ENCODE measurements around the gene DEPDC5.

The DEPDC5 gene

DNA sequence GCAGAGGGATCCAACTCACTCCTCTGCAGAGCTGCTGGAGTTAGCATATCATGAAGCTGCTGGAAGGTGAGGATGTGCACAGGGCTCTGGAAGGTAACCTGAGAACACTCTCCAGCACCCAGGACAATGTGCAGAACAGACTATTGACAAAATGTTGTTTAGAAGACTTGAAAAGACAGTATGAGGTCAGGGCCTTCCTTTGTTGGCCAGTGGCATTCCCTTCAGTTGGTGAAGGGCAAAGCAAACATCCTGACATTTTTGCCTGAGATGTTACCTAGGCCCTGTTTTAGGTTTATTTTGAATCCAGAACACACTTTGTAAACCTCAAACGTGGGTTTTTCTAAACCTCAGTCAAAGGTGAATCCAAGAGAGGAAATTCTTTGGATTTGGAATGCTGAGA is 67.8 kb downstream of the DEPDC5 start:
- DNase-seq (ENCODE audit: insufficient read length) (no peak), FAIRE-seq (no peak)
- TF ChIP-seq POLR2A (IDR thresholded peaks at IDR 0.05; ENCODE audit: low read depth, low read length) = no peak
- no peak for TF ChIP-seq POLR2AphosphoS5 (IDR thresholded peaks at IDR 0.05; ENCODE audit: low read depth, low read length)
- no peak for TF ChIP-seq TAF1 (IDR thresholded peaks at IDR 0.05; ENCODE audit: borderline replicate concordance, low read depth, low read length)

DNA sequence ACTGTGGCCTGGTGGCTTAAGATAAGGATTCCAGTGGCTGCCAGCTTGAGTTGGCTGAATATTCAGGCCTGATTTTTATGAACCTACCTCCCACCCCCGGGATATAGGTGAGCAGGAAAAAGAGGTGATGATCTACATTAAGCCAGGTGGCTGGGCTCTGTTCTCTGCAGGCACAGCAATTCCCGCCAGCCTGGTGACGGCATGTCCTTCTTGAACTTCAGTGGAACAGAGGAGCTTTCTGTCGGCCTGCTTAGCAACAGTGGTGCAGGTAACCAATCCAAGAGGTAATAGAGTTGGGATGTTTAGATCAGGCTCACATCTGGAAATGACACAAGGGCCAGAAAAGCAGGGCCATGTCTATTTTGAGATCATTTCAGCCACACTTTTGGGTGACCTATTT is 68.7 kb downstream of the DEPDC5 start:
- FAIRE-seq (no peak), DNase-seq (ENCODE audit: insufficient read length) (no peak)
- TF ChIP-seq POLR2A (IDR thresholded peaks at IDR 0.05; ENCODE audit: low read depth, low read length) = no peak
- no peak for TF ChIP-seq POLR2AphosphoS5 (IDR thresholded peaks at IDR 0.05; ENCODE audit: low read depth, low read length)
- TF ChIP-seq TAF1 (IDR thresholded peaks at IDR 0.05; ENCODE audit: borderline replicate concordance, low read depth, low read length) = no peak

DNA sequence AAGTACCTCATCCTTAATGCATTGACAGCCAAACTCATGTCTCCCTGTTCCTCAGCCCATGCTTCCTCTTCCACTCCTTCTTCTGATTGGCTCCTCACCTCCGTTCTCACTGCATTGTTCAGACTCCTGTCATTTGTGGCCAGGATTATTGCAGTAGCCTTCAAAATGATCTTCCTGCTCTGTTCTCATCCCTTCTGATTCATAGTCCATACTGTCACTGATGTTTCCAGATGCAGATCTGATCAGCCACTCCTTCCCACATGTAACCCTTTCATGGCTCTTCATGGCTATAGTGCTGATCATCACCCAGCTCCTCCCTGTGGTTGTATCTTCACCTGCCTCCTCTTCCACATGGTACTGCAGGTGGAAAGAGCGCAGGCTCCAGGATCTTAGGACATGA is 71.7 kb downstream of the DEPDC5 start:
- FAIRE-seq = no peak
- TF ChIP-seq POLR2A (IDR thresholded peaks at IDR 0.05; ENCODE audit: low read depth, low read length) (no peak), POLR2AphosphoS5 (IDR thresholded peaks at IDR 0.05; ENCODE audit: low read depth, low read length) (no peak), TAF1 (IDR thresholded peaks at IDR 0.05; ENCODE audit: borderline replicate concordance, low read depth, low read length) (no peak)
- no peak for DNase-seq (ENCODE audit: insufficient read length)

DNA sequence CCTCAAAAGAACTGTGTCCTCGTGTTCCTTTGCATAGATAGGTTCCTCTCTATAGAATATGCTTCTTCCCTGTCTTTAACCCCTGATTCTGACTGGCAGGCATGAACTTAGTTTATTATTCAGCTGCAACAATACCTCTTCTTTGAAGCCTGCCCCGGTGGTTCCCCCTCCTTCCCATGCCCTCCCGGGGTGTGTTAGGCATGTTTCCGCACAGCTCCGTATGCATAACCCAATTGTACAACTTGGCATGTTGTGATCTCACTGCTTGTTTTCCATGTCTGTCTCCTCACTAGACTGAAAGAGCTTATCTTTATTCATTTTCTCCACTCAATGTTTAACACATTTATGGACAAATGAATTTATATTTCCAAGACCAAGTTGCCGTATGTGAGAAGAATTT is 72.6 kb downstream of the DEPDC5 start:
- TF ChIP-seq POLR2A (IDR thresholded peaks at IDR 0.05; ENCODE audit: low read depth, low read length) = no peak
- no peak for TF ChIP-seq TAF1 (IDR thresholded peaks at IDR 0.05; ENCODE audit: borderline replicate concordance, low read depth, low read length)
- no peak for TF ChIP-seq POLR2AphosphoS5 (IDR thresholded peaks at IDR 0.05; ENCODE audit: low read depth, low read length)
- FAIRE-seq = no peak
- no peak for DNase-seq (ENCODE audit: insufficient read length)

DNA sequence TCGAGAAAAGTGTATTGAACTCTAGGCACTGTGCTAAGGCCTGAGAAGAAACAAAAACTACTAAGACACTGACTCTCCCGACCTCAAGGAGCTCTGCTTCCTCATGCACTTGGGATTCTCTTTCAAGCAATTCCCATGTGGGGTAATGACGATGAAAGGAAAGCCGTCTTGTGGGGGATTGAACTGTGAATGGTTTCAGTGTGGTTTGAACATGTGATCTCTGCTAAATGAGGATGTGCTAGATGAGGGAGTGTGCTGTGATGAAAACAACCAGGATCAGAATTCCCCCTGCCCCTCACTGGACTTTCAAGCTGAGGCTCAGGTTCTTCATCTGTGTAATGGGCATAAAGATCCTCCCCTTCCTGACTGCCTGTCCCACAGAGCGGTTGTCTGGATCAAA is 74.9 kb downstream of the DEPDC5 start:
- no peak for DNase-seq (ENCODE audit: insufficient read length)
- TF ChIP-seq POLR2A (IDR thresholded peaks at IDR 0.05; ENCODE audit: low read depth, low read length) (no peak), TAF1 (IDR thresholded peaks at IDR 0.05; ENCODE audit: borderline replicate concordance, low read depth, low read length) (no peak), POLR2AphosphoS5 (IDR thresholded peaks at IDR 0.05; ENCODE audit: low read depth, low read length) (no peak)
- FAIRE-seq = peak; percentile 38

DNA sequence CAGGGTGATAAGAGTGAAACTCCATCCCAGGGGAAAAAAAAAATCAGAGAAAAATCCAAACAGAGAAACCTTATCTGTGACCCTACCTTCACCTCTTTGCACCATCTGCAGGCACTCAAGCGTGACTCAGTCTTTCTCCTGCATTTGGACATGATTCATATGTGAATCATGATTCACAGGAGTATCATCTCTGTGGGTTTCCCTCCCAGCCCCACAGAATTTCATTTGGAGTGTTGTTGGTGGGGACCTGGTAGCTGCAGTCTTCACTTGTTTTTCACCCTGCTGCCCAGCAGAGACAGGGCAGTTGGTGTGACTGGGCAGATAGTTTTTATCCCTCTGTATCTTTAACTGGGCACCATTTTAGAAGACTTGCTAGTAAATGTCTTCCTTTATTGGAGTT is 75.7 kb downstream of the DEPDC5 start:
- TF ChIP-seq TAF1 (IDR thresholded peaks at IDR 0.05; ENCODE audit: borderline replicate concordance, low read depth, low read length) = no peak
- no peak for TF ChIP-seq POLR2A (IDR thresholded peaks at IDR 0.05; ENCODE audit: low read depth, low read length)
- no peak for TF ChIP-seq POLR2AphosphoS5 (IDR thresholded peaks at IDR 0.05; ENCODE audit: low read depth, low read length)
- FAIRE-seq (peak; percentile 64), DNase-seq (ENCODE audit: insufficient read length) (no peak)

DNA sequence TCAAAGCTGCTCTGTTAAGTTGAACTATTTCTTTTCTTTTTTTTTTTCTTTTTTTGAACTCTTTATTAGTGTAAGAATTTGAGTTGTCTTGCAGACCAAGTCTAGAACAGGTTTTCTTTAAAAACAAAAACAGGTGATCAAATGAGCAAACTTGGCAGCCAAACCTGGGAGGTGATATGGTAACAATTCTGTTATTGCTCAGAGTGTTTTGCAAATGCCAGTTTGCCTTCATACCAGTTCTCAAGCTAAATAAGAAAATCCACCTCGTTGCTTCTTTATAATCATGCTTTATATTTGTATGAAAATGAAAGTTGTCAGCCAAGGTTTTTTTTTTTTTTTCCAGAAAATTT is 76.9 kb downstream of the DEPDC5 start:
- FAIRE-seq = no peak
- TF ChIP-seq POLR2AphosphoS5 (IDR thresholded peaks at IDR 0.05; ENCODE audit: low read depth, low read length) (no peak), POLR2A (IDR thresholded peaks at IDR 0.05; ENCODE audit: low read depth, low read length) (no peak), TAF1 (IDR thresholded peaks at IDR 0.05; ENCODE audit: borderline replicate concordance, low read depth, low read length) (no peak)
- no peak for DNase-seq (ENCODE audit: insufficient read length)

DNA sequence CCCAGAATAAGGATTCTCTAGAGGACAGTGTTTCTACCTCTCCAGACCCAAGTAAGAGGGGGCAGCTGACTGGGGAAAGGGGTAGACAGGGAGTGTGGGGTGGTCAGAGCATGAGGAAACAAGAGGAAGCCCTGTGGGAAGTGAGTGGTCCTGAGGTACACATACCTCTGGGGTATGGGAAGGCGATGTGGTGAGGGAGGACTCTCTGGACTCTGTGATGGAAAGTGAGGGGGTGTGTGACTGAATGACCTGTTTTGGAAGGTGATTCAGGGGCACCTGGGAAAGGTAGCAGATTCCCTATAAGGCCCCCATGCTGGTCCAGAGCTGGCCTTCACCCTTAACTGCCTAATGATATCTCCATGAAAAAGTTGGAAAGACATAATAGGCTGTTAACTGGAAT is 80.1 kb downstream of the DEPDC5 start:
- TF ChIP-seq POLR2A (IDR thresholded peaks at IDR 0.05; ENCODE audit: low read depth, low read length) (no peak), TAF1 (IDR thresholded peaks at IDR 0.05; ENCODE audit: borderline replicate concordance, low read depth, low read length) (no peak), POLR2AphosphoS5 (IDR thresholded peaks at IDR 0.05; ENCODE audit: low read depth, low read length) (no peak)
- no peak for DNase-seq (ENCODE audit: insufficient read length)
- no peak for FAIRE-seq

DNA sequence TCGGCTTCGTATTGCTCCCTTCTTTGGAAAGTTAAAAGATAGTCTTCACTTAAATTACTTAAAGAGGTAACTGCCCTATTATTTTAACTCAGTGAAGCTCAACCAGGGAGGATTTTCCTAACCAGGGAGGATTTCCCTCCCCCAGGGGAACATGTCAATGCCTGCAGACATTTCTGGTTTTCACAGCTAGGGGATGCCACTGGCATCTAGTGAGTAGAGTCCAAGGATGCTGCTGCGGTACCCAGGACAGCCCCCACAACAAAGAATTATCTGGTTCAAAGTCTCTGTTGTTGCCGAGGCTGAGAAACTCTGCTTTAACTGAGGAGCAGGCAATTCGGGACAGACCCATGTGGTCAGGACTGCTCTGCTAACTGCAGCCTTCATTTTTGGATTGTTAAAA is 82.2 kb downstream of the DEPDC5 start:
- FAIRE-seq (no peak), DNase-seq (ENCODE audit: insufficient read length) (no peak)
- no peak for TF ChIP-seq POLR2AphosphoS5 (IDR thresholded peaks at IDR 0.05; ENCODE audit: low read depth, low read length)
- no peak for TF ChIP-seq POLR2A (IDR thresholded peaks at IDR 0.05; ENCODE audit: low read depth, low read length)
- no peak for TF ChIP-seq TAF1 (IDR thresholded peaks at IDR 0.05; ENCODE audit: borderline replicate concordance, low read depth, low read length)

DNA sequence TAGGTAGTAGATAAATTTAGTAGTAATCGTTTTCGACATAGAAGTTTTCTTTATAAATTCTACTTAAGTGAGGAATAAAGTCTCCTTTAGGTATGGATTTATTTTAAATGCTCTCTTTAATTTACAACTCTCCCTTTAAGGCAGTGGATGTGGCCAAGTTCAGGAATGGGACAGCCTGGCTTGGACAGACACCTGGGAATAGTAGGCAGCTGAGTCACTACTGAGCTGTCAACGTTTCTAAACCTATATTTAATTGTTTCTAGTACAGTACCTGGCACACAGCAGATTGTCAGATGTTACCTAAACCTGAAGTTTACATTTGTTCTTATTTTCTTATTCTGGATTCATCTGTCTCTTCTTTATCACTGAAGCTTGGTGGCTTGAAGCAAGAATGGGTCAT is 85.1 kb downstream of the DEPDC5 start:
- FAIRE-seq = no peak
- TF ChIP-seq TAF1 (IDR thresholded peaks at IDR 0.05; ENCODE audit: borderline replicate concordance, low read depth, low read length) = no peak
- no peak for TF ChIP-seq POLR2AphosphoS5 (IDR thresholded peaks at IDR 0.05; ENCODE audit: low read depth, low read length)
- no peak for TF ChIP-seq POLR2A (IDR thresholded peaks at IDR 0.05; ENCODE audit: low read depth, low read length)

DNA sequence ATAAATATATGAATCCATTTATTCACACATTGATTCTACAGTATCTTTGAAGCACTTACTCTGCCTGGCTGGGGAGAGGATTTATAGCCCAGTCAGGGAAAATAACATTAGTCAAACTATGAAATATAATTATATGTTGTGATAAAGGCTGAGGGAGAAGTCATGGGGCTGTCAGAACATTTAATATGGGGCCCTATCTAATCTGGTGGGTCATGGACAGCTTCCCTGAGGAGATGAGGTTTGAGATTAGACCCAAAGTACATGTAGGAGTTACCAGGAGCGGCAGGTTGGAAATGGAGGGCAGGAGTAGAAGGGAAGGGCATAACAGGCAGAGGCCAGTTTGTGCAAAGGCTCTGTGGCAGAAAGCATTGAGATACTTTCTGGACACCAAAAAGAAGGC is 86.2 kb downstream of the DEPDC5 start:
- FAIRE-seq (no peak), DNase-seq (ENCODE audit: insufficient read length) (no peak)
- TF ChIP-seq POLR2AphosphoS5 (IDR thresholded peaks at IDR 0.05; ENCODE audit: low read depth, low read length) = no peak
- no peak for TF ChIP-seq TAF1 (IDR thresholded peaks at IDR 0.05; ENCODE audit: borderline replicate concordance, low read depth, low read length)

More for the DNA sequence above, 85.1 kb downstream of the DEPDC5 start:
- no peak for DNase-seq (ENCODE audit: insufficient read length)

DNA sequence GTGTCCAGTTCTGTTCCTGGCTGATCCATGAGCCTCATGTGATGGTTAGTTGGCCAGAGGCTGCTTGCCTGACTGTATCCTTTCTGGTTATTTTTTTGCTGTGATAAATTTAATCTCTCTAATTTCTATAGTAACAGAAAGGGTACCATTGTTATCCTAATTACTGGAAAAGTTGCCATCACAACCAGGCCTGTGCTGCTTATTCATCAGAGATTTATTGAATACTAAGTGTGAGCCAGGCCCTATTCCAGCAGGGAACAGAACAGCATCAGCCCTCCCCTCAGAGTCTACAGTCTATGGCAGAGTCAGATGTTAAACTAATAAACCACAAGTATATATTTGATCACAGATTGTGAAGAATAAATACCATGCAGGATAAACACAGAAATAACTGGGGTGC is 86.8 kb downstream of the DEPDC5 start:
- FAIRE-seq (no peak), DNase-seq (ENCODE audit: insufficient read length) (no peak)
- TF ChIP-seq POLR2AphosphoS5 (IDR thresholded peaks at IDR 0.05; ENCODE audit: low read depth, low read length) (no peak), POLR2A (IDR thresholded peaks at IDR 0.05; ENCODE audit: low read depth, low read length) (no peak), TAF1 (IDR thresholded peaks at IDR 0.05; ENCODE audit: borderline replicate concordance, low read depth, low read length) (no peak)
